Inflammatory macrophage treated with lipopolysaccharide for 1 hour (primary cell): Measurements from ENCODE around the gene GPC4.
"Not testable (repeated sequence)": the region's sequence is repeated elsewhere in the genome, so short reads cannot be mapped to it uniquely, and the experiment has no call there.

Experiments used
- DNase-seq, 2 donors: peaks; one replicate each; pipeline ENCODE4 v3.0.0-alpha.2; 2020 to 2022

Gene GPC4

GRCh38 chrX:133364865-133365264 lies 50.4 kb downstream of the GPC4 start:
- DNase-seq, result no peak

GRCh38 chrX:133364196-133364595 lies 51.1 kb downstream of the GPC4 start:
- DNase-seq, result no peak

- no peak for DNase-seq
Observed at GRCh38 chrX:133362538-133362937, 52.8 kb downstream of the GPC4 start.

- DNase-seq, result no peak
Observed at GRCh38 chrX:133359466-133359865, 55.8 kb downstream of the GPC4 start.

- no peak for DNase-seq
Observed at GRCh38 chrX:133353233-133353632, 62.1 kb downstream of the GPC4 start.

- peak; percentile 51 to 55 for DNase-seq
Observed at GRCh38 chrX:133350751-133351150, 64.5 kb downstream of the GPC4 start.

- peak; percentile 57 to 76 for DNase-seq
Observed at GRCh38 chrX:133346026-133346425, 69.3 kb downstream of the GPC4 start.

GRCh38 chrX:133339566-133339965 lies 75.7 kb downstream of the GPC4 start:
- DNase-seq, result no peak

- DNase-seq, result no peak
Observed at GRCh38 chrX:133337250-133337649, 78.0 kb downstream of the GPC4 start.

GRCh38 chrX:133335027-133335426 lies 80.3 kb downstream of the GPC4 start:
- peak; percentile 12 to 52 for DNase-seq

GRCh38 chrX:133333154-133333750 lies 82.0 kb downstream of the GPC4 start:
- DNase-seq, result no peak

- DNase-seq, result no peak
Observed at GRCh38 chrX:133332737-133333136, 82.6 kb downstream of the GPC4 start.

- DNase-seq, result no peak
Observed at GRCh38 chrX:133330956-133331355, 84.3 kb downstream of the GPC4 start.

GRCh38 chrX:133325422-133325821 lies 89.9 kb downstream of the GPC4 start:
- DNase-seq, result no peak

- DNase-seq, result peak; percentile 56 to 64
Observed at GRCh38 chrX:133323431-133323830, 91.9 kb downstream of the GPC4 start.

GRCh38 chrX:133322269-133322668 lies 93.0 kb downstream of the GPC4 start:
- DNase-seq, result not testable (repeated sequence)

GRCh38 chrX:133321451-133321850 lies 93.8 kb downstream of the GPC4 start:
- no peak for DNase-seq

GRCh38 chrX:133314281-133314680 lies 101.0 kb downstream of the GPC4 start:
- DNase-seq, result no peak

GRCh38 chrX:133308499-133308897 lies 106.8 kb downstream of the GPC4 start:
- DNase-seq, result no peak

GRCh38 chrX:133307637-133308498 lies 107.4 kb downstream of the GPC4 start:
- DNase-seq, result no peak

- DNase-seq, result no peak
Observed at GRCh38 chrX:133307094-133307493, 108.2 kb downstream of the GPC4 start.

- DNase-seq, result no peak
Observed at GRCh38 chrX:133306316-133306715, 109.0 kb downstream of the GPC4 start.

GRCh38 chrX:133305348-133305747 lies 109.9 kb downstream of the GPC4 start:
- no peak for DNase-seq

- DNase-seq, result no peak
Observed at GRCh38 chrX:133302775-133303445, 112.4 kb downstream of the GPC4 start.
